HG03457 (cell line): ENCODE measurements around the gene CKMT2.

Experiments
- ATAC-seq: cut with Tn5 transposase; IDR thresholded peaks from one replicate; pipeline ENCODE4 v1.9.1; 2021; ENCODE audit warnings: moderate number of reproducible peaks; ENCODE audit not compliant: unreplicated experiment

Gene CKMT2

DNA sequence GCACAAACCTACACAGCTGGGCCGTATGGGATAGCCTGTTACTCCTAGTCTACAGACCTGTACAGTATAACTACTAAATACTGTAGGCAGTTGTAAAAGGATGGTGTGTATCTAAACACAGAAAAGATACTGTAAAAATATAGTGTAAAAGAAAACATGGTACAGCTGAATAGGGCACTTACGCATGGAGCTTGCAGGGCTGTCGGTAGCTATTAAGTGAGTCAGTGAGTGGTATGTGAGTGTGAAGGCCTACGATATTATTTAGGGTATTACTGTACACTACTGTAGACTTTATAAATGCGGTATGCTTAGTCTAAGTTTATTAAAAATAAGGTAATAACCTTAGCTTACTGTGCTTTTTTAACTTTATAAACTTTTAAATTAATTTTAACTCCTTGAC lies 69.5 kb downstream of the CKMT2 start:
- no peak for ATAC-seq

GRCh38 chr5:81303563-81303962 lies 70.4 kb downstream of the CKMT2 start:
- ATAC-seq: no peak

DNA sequence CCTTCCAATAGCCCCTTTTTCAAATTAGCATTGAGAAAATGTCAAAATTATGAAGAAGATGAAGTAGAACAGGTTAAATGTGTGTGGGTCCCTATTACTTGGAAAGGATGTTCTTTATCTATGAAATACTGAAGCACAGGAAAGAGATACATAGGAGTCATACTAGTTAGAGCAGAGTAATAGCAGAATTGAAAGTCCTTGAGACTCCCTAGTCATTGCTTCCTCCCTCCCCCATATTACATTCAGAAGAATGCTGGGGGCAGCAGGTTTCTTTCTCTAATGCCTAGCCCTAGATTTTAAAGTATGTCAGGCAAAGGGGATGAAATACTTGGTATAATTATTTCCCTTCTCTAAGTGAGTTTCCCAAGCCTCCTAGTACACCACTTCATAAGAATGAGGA lies 72.7 kb downstream of the CKMT2 start:
- ATAC-seq: no peak

GRCh38 chr5:81308836-81309235 lies 75.7 kb downstream of the CKMT2 start:
- no peak for ATAC-seq

- ATAC-seq: no peak
Measured at GRCh38 chr5:81310402-81311063, 77.4 kb downstream of the CKMT2 start.

DNA sequence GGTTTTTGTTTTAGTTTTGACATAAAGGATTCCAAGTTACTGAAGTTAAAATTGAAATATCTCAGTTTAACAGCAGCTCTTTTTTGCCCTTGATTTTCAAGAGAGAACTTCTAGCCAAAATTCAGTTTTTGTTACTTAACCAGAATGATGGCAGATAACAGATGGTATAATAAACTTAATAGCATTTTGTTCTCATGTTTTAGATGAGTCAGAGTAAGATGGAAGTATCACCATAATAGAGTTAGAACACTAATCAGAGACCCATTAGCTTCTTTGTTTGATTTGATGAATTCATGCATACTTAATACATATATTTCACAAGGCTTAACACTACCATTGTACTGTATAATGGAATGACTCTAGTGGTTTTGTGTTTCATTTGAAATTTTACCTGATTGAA lies 80.2 kb downstream of the CKMT2 start:
- no peak for ATAC-seq

GRCh38 chr5:81313686-81314085 lies 80.6 kb downstream of the CKMT2 start:
- no peak for ATAC-seq

DNA sequence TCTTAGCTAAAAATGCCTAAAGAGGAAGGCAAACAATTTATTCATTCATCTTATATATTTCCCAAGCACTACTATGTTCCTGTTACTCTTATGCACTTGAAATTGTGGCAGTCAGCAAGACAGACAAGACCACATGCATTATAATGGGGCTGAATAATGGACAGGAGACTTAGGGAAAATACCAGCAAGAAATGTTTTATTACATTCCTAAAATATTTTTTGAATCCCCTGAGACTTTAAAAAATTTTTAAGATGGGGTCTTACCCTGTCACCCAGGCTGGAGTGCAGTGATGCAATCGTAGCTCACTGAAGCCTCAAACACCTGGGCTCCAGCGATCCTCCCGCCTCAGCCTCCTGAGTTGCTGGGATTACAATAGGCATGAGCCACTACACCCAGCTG lies 81.5 kb downstream of the CKMT2 start:
- ATAC-seq: no peak

GRCh38 chr5:81315336-81315735 lies 82.2 kb downstream of the CKMT2 start:
- no peak for ATAC-seq

DNA sequence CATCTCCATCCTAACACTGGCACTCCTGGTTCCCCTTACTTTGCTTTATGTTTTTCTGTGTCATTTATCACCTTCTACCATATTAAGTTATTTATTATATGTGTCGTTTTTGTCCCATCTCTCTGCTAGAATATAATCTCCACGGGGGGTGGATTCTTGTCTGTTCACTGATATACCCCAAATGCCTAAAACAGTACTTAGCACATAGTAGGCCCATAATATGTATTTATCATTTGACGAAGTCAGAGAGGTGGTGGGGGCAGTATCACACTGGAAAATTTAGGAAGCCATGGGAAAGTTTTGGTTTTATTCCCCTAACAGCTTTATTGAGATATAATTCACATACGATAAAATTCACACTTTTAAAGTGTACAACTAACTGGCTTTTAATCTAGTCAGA lies 82.7 kb downstream of the CKMT2 start:
- no peak for ATAC-seq
